WTC11 (cell line): ENCODE results near the gene PPP1R37. TPM values are rescaled to one million over a fixed set of nuclear protein-coding genes. Genes with fewer than 3 reads are reported as not detected.

Experiments used
- ATF2 ChIP-seq: sonication (generic); formaldehyde crosslinking; IDR thresholded peaks from 2 replicates; pipeline ENCODE4 v1.8.1; 2022; ENCODE audit warnings: low read depth, missing genetic modification reagents, borderline replicate concordance
- FOXJ3 ChIP-seq: sonication (generic); formaldehyde crosslinking; IDR thresholded peaks from 2 replicates; pipeline ENCODE4 v1.9.0; 2021; ENCODE audit warnings: missing genetic modification reagents, mild to moderate bottlenecking, borderline replicate concordance
- HMGXB4 ChIP-seq: sonication (generic); formaldehyde crosslinking; IDR thresholded peaks from 2 replicates; pipeline ENCODE4 v1.8.1; 2023; ENCODE audit warnings: mild to moderate bottlenecking, moderate library complexity, missing genetic modification reagents
- NFATC4 ChIP-seq: fragments of 250-450 bp; sonication (Bioruptor Pico); IDR thresholded peaks from 2 replicates; pipeline ENCODE4 v1.9.0; 2021; ENCODE audit warnings: mild to moderate bottlenecking
- PRRX2 ChIP-seq: fragments of 250-450 bp; sonication (Bioruptor Pico); IDR thresholded peaks from 2 replicates; pipeline ENCODE4 v1.8.0; 2021; ENCODE audit warnings: mild to moderate bottlenecking
- RELA ChIP-seq: sonication (generic); formaldehyde crosslinking; IDR thresholded peaks from 2 replicates; pipeline ENCODE4 v1.8.1; 2022; ENCODE audit warnings: missing genetic modification reagents, mild to moderate bottlenecking, borderline replicate concordance
- SP1 ChIP-seq: sonication (generic); formaldehyde crosslinking; conservative IDR thresholded peaks from 2 replicates; pipeline ENCODE4 v1.8.1; 2022; ENCODE audit warnings: missing genetic modification reagents
- TCF7 ChIP-seq: sonication (generic); formaldehyde crosslinking; IDR thresholded peaks from 2 replicates; pipeline ENCODE4 v1.8.0; 2022; ENCODE audit warnings: mild to moderate bottlenecking, low read depth, missing genetic modification reagents, moderate library complexity
- ZBTB43 ChIP-seq: sonication (generic); formaldehyde crosslinking; IDR thresholded peaks from 2 replicates; pipeline ENCODE4 v1.8.1; 2023; ENCODE audit warnings: mild to moderate bottlenecking, missing genetic modification reagents
- ZNF138 ChIP-seq: sonication (generic); formaldehyde crosslinking; conservative IDR thresholded peaks from 2 replicates; pipeline ENCODE4 v1.8.1; 2022; ENCODE audit warnings: mild to moderate bottlenecking, moderate library complexity, missing genetic modification reagents
- ZNF512 ChIP-seq: sonication (generic); formaldehyde crosslinking; IDR thresholded peaks from 2 replicates; pipeline ENCODE4 v1.8.1; 2022; ENCODE audit warnings: missing genetic modification reagents, borderline replicate concordance
- total RNA-seq: library from RNA; stranded (reverse); gene quantifications from 3 replicates; pipeline ENCODE4 v1.2.3, GENCODE V29; 2021
- TF ChIP-seq, protein P1 (sequence below): fragments of 250-450 bp; sonication (Bioruptor Pico); IDR thresholded peaks from 2 replicates; pipeline ENCODE4 v1.9.0; 2021; ENCODE audit warnings: moderate library complexity, mild to moderate bottlenecking, inconsistent platforms, borderline replicate concordance
- TF ChIP-seq, protein P2 (sequence below): fragments of 250-450 bp; sonication (Bioruptor Pico); IDR thresholded peaks from 2 replicates; pipeline ENCODE4 v1.9.0; 2021; ENCODE audit warnings: mild to moderate bottlenecking
- TF ChIP-seq, protein P3 (sequence below): sonication (generic); formaldehyde crosslinking; IDR thresholded peaks from 2 replicates; pipeline ENCODE4 v1.8.1; 2023; ENCODE audit warnings: mild to moderate bottlenecking, missing genetic modification reagents, moderate library complexity
- TF ChIP-seq, protein P4 (sequence below): sonication (generic); formaldehyde crosslinking; IDR thresholded peaks from 2 replicates; pipeline ENCODE4 v1.8.0; 2022; ENCODE audit warnings: missing genetic modification reagents
- TF ChIP-seq, protein P5 (sequence below): sonication (generic); formaldehyde crosslinking; IDR thresholded peaks from 2 replicates; pipeline ENCODE4 v1.8.0; 2022; ENCODE audit warnings: mild to moderate bottlenecking, missing genetic modification reagents
- TF ChIP-seq, protein P6 (sequence below): sonication (generic); formaldehyde crosslinking; IDR thresholded peaks from 2 replicates; pipeline ENCODE4 v1.8.1; 2023; ENCODE audit warnings: mild to moderate bottlenecking, missing genetic modification reagents, borderline replicate concordance

PPP1R37 gene
- total RNA-seq, 1 experiment from 2014 or later = 35.4 TPM

- no peak for TF ChIP-seq NFATC4 (CRISPR knock-in tag)
- no peak for TF ChIP-seq FOXJ3 (CRISPR knock-in tag)
- no peak for TF ChIP-seq ZBTB43
- no peak for TF ChIP-seq TCF7 (CRISPR knock-in tag)
- TF ChIP-seq, protein P1, sequence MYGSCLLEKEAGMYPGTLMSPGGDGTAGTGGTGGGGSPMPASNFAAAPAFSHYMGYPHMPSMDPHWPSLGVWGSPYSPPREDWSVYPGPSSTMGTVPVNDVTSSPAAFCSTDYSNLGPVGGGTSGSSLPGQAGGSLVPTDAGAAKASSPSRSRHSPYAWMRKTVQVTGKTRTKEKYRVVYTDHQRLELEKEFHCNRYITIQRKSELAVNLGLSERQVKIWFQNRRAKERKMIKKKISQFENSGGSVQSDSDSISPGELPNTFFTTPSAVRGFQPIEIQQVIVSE = no peak
- TF ChIP-seq, protein P2, sequence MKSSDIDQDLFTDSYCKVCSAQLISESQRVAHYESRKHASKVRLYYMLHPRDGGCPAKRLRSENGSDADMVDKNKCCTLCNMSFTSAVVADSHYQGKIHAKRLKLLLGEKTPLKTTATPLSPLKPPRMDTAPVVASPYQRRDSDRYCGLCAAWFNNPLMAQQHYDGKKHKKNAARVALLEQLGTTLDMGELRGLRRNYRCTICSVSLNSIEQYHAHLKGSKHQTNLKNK (CRISPR knock-in tag) = no peak
- TF ChIP-seq, protein P3, sequence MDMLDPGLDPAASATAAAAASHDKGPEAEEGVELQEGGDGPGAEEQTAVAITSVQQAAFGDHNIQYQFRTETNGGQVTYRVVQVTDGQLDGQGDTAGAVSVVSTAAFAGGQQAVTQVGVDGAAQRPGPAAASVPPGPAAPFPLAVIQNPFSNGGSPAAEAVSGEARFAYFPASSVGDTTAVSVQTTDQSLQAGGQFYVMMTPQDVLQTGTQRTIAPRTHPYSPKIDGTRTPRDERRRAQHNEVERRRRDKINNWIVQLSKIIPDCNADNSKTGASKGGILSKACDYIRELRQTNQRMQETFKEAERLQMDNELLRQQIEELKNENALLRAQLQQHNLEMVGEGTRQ (CRISPR knock-in tag) = peak; percentile 94
- no peak for TF ChIP-seq ATF2
- TF ChIP-seq SP1 (CRISPR knock-in tag) = peak; percentile 86
- TF ChIP-seq PRRX2 (CRISPR knock-in tag) = no peak
- no peak for TF ChIP-seq RELA (CRISPR knock-in tag)
- TF ChIP-seq ZNF512 (CRISPR knock-in tag) = no peak
- no peak for TF ChIP-seq ZNF138 (CRISPR knock-in tag)
- TF ChIP-seq, protein P4, sequence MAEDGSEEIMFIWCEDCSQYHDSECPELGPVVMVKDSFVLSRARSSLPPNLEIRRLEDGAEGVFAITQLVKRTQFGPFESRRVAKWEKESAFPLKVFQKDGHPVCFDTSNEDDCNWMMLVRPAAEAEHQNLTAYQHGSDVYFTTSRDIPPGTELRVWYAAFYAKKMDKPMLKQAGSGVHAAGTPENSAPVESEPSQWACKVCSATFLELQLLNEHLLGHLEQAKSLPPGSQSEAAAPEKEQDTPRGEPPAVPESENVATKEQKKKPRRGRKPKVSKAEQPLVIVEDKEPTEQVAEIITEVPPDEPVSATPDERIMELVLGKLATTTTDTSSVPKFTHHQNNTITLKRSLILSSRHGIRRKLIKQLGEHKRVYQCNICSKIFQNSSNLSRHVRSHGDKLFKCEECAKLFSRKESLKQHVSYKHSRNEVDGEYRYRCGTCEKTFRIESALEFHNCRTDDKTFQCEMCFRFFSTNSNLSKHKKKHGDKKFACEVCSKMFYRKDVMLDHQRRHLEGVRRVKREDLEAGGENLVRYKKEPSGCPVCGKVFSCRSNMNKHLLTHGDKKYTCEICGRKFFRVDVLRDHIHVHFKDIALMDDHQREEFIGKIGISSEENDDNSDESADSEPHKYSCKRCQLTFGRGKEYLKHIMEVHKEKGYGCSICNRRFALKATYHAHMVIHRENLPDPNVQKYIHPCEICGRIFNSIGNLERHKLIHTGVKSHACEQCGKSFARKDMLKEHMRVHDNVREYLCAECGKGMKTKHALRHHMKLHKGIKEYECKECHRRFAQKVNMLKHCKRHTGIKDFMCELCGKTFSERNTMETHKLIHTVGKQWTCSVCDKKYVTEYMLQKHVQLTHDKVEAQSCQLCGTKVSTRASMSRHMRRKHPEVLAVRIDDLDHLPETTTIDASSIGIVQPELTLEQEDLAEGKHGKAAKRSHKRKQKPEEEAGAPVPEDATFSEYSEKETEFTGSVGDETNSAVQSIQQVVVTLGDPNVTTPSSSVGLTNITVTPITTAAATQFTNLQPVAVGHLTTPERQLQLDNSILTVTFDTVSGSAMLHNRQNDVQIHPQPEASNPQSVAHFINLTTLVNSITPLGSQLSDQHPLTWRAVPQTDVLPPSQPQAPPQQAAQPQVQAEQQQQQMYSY = peak; percentile 92
- TF ChIP-seq HMGXB4 = no peak
- TF ChIP-seq, protein P5, sequence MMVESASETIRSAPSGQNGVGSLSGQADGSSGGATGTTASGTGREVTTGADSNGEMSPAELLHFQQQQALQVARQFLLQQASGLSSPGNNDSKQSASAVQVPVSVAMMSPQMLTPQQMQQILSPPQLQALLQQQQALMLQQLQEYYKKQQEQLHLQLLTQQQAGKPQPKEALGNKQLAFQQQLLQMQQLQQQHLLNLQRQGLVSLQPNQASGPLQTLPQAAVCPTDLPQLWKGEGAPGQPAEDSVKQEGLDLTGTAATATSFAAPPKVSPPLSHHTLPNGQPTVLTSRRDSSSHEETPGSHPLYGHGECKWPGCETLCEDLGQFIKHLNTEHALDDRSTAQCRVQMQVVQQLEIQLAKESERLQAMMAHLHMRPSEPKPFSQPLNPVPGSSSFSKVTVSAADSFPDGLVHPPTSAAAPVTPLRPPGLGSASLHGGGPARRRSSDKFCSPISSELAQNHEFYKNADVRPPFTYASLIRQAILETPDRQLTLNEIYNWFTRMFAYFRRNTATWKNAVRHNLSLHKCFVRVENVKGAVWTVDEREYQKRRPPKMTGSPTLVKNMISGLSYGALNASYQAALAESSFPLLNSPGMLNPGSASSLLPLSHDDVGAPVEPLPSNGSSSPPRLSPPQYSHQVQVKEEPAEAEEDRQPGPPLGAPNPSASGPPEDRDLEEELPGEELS (CRISPR knock-in tag) = no peak
- TF ChIP-seq, protein P6, sequence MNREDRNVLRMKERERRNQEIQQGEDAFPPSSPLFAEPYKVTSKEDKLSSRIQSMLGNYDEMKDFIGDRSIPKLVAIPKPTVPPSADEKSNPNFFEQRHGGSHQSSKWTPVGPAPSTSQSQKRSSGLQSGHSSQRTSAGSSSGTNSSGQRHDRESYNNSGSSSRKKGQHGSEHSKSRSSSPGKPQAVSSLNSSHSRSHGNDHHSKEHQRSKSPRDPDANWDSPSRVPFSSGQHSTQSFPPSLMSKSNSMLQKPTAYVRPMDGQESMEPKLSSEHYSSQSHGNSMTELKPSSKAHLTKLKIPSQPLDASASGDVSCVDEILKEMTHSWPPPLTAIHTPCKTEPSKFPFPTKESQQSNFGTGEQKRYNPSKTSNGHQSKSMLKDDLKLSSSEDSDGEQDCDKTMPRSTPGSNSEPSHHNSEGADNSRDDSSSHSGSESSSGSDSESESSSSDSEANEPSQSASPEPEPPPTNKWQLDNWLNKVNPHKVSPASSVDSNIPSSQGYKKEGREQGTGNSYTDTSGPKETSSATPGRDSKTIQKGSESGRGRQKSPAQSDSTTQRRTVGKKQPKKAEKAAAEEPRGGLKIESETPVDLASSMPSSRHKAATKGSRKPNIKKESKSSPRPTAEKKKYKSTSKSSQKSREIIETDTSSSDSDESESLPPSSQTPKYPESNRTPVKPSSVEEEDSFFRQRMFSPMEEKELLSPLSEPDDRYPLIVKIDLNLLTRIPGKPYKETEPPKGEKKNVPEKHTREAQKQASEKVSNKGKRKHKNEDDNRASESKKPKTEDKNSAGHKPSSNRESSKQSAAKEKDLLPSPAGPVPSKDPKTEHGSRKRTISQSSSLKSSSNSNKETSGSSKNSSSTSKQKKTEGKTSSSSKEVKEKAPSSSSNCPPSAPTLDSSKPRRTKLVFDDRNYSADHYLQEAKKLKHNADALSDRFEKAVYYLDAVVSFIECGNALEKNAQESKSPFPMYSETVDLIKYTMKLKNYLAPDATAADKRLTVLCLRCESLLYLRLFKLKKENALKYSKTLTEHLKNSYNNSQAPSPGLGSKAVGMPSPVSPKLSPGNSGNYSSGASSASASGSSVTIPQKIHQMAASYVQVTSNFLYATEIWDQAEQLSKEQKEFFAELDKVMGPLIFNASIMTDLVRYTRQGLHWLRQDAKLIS (CRISPR knock-in tag) = no peak
Observed at GRCh38 chr19:45178262-45179071, 85.5 kb downstream of the PPP1R37 start, which contains the start of gene BLOC1S3 (continued).
